Measurements from ENCODE around the gene DDX28. TPM values are rescaled to one million over a fixed set of nuclear protein-coding genes. Genes with fewer than 3 reads are reported as not detected.
"Not testable (repeated sequence)": the region's sequence is repeated elsewhere in the genome, so short reads cannot be mapped to it uniquely, and the experiment has no call there.

DDX28 gene
- polyA plus RNA-seq, 6 donors from 2014 or later = 39.8 to 71.5 (median 48.8) TPM

- Mint-ChIP-seq H3K27ac (peak overlapping the region in 1 of 6 donors; percentile 59), H3K4me3 (no peak overlapping the region), H3K9me3 (peaks cover 0 to 1% (median 0%) of the 10 kb centered on the region in 7 donors), H3K27me3 (no peaks in the 10 kb centered on the region), H3K4me1 (peaks cover 10 to 27% (median 18%) of the 10 kb centered on the region in 3 donors), H3K36me3 (peaks cover 7% of the 10 kb centered on the region in 2 donors)
- ATAC-seq (ENCODE audit: low read depth in 2 of 2) (no peak), DNase-seq (no peak)
Measured at GRCh38 chr16:68028996-68029395, 6.0 kb upstream of the DDX28 start.

- Mint-ChIP-seq H3K27ac (peak overlapping the region in 5 of 6 donors; percentile 7 to 99 (median 94)), H3K9me3 (no peaks in the 10 kb centered on the region), H3K36me3 (peaks cover under 1 to 3% of the 10 kb centered on the region in 2 donors), H3K27me3 (no peaks in the 10 kb centered on the region), H3K4me3 (peak overlapping the region; percentile 88 to 100 (median 98)), H3K4me1 (peaks cover 11 to 36% (median 23%) of the 10 kb centered on the region in 3 donors)
- ATAC-seq (ENCODE audit: low read depth in 2 of 2) (no peak), DNase-seq (no peak)
Measured at GRCh38 chr16:68022278-68022727, 729 bp downstream of the DDX28 start.

GRCh38 chr16:68021490-68021889 is 1.5 kb downstream of the DDX28 start:
- no peaks in the 10 kb centered on the region for H3K9me3 Mint-ChIP-seq
- H3K4me1 Mint-ChIP-seq = peaks cover 11 to 35% (median 23%) of the 10 kb centered on the region in 3 donors
- ATAC-seq (ENCODE audit: low read depth in 2 of 2) (no peak), DNase-seq (no peak)
- peaks cover 0 to 3% of the 10 kb centered on the region in 2 donors for H3K36me3 Mint-ChIP-seq
- H3K4me3 Mint-ChIP-seq = peak overlapping the region; percentile 74 to 100 (median 98)
- H3K27ac Mint-ChIP-seq = peak overlapping the region in 1 of 6 donors; percentile 91
- H3K27me3 Mint-ChIP-seq = no peaks in the 10 kb centered on the region

- Mint-ChIP-seq H3K4me1 (peaks cover 11 to 28% (median 27%) of the 10 kb centered on the region in 3 donors), H3K27me3 (no peaks in the 10 kb centered on the region), H3K36me3 (peaks cover 0 to 3% of the 10 kb centered on the region in 2 donors), H3K9me3 (no peaks in the 10 kb centered on the region), H3K27ac (peak overlapping the region in 1 of 6 donors; percentile 88), H3K4me3 (peak overlapping the region in 1 of 8 donors; percentile 76)
- DNase-seq = no peak
- no peak for ATAC-seq (ENCODE audit: low read depth in 2 of 2)
Measured at GRCh38 chr16:68019167-68019680, 3.8 kb downstream of the DDX28 start.

- ATAC-seq (ENCODE audit: low read depth in 2 of 2) (no peak), DNase-seq (no peak)
- Mint-ChIP-seq H3K36me3 (no peaks in the 10 kb centered on the region), H3K4me1 (peaks cover 9 to 17% (median 12%) of the 10 kb centered on the region in 3 donors), H3K9me3 (no peaks in the 10 kb centered on the region), H3K27me3 (no peaks in the 10 kb centered on the region), H3K4me3 (no peak within 1 kb of the TSS), H3K27ac (peak within 1 kb of the TSS in 2 of 6 donors; percentile 39 to 60)
Measured at GRCh38 chr16:68015681-68016080, 7.4 kb downstream of the DDX28 start, which contains the start of gene DPEP2NB. DPEP2NB (minus strand) TSS chr16:68015911; CDS start chr16:68015770, 141 bp downstream.

- Mint-ChIP-seq H3K9me3 (no peaks in the 10 kb centered on the region), H3K36me3 (no peaks in the 10 kb centered on the region), H3K4me1 (peaks cover 13 to 17% (median 14%) of the 10 kb centered on the region in 3 donors), H3K4me3 (peak overlapping the region in 2 of 8 donors; percentile 12 to 25), H3K27me3 (no peaks in the 10 kb centered on the region), H3K27ac (peak overlapping the region in 1 of 6 donors; percentile 71)
- DNase-seq (no peak), ATAC-seq (ENCODE audit: low read depth in 2 of 2) (peak in 1 of 2 donors; percentile 36)
Measured at GRCh38 chr16:68013440-68013839, 9.6 kb downstream of the DDX28 start.

GRCh38 chr16:68009872-68010271 is 13.2 kb downstream of the DDX28 start:
- DNase-seq; H3K9me3 Mint-ChIP-seq; H3K4me3 Mint-ChIP-seq; H3K27me3 Mint-ChIP-seq; H3K36me3 Mint-ChIP-seq; ATAC-seq (ENCODE audit: low read depth in 2 of 2): not testable (repeated sequence)
- Mint-ChIP-seq H3K4me1 (peaks cover 29 to 35% (median 30%) of the 10 kb centered on the region in 3 donors), H3K27ac (peak overlapping the region in 3 of 6 donors; percentile 46 to 94 (median 79))

- ATAC-seq (ENCODE audit: low read depth in 2 of 2) (no peak), DNase-seq (no peak)
- peaks cover 30 to 39% (median 32%) of the 10 kb centered on the region in 3 donors for H3K4me1 Mint-ChIP-seq
- H3K36me3 Mint-ChIP-seq = no peaks in the 10 kb centered on the region
- peak overlapping the region in 4 of 6 donors; percentile 44 to 94 (median 72) for H3K27ac Mint-ChIP-seq
- H3K27me3 Mint-ChIP-seq = no peaks in the 10 kb centered on the region
- H3K9me3 Mint-ChIP-seq = no peaks in the 10 kb centered on the region
- no peak overlapping the region for H3K4me3 Mint-ChIP-seq
Measured at GRCh38 chr16:68009157-68009735, 13.8 kb downstream of the DDX28 start.

GRCh38 chr16:68005786-68006286 is 17.2 kb downstream of the DDX28 start:
- peak; percentile 68 for DNase-seq
- peaks cover 32 to 47% (median 37%) of the 10 kb centered on the region in 3 donors for H3K4me1 Mint-ChIP-seq

GRCh38 chr16:68005211-68005610 is 17.8 kb downstream of the DDX28 start:
- no peak for DNase-seq
- H3K4me1 Mint-ChIP-seq = peaks cover 31 to 53% (median 43%) of the 10 kb centered on the region in 3 donors
- peak overlapping the region in 5 of 8 donors; percentile 54 to 84 (median 76) for H3K4me3 Mint-ChIP-seq
- no peak for ATAC-seq (ENCODE audit: low read depth in 2 of 2)
- peak overlapping the region; percentile 90 to 98 (median 94) for H3K27ac Mint-ChIP-seq
- no peaks in the 10 kb centered on the region for H3K9me3 Mint-ChIP-seq
- no peaks in the 10 kb centered on the region for H3K36me3 Mint-ChIP-seq
- no peaks in the 10 kb centered on the region for H3K27me3 Mint-ChIP-seq

More at GRCh38 chr16:68005786-68006286, 17.2 kb downstream of the DDX28 start:
- peak overlapping the region; percentile 21 to 84 (median 71) for H3K4me3 Mint-ChIP-seq
- peak overlapping the region; percentile 90 to 98 (median 94) for H3K27ac Mint-ChIP-seq
- no peaks in the 10 kb centered on the region for H3K36me3 Mint-ChIP-seq
- no peaks in the 10 kb centered on the region for H3K9me3 Mint-ChIP-seq
- H3K27me3 Mint-ChIP-seq = no peaks in the 10 kb centered on the region
- ATAC-seq (ENCODE audit: low read depth in 2 of 2) = peak; percentile 99

- DNase-seq (no peak), ATAC-seq (ENCODE audit: low read depth in 2 of 2) (no peak)
- peaks cover 0 to 5% (median 0%) of the 10 kb centered on the region in 7 donors for H3K9me3 Mint-ChIP-seq
- H3K36me3 Mint-ChIP-seq = no peaks in the 10 kb centered on the region
- H3K27me3 Mint-ChIP-seq = no peaks in the 10 kb centered on the region
- peak overlapping the region in 3 of 6 donors; percentile 62 to 92 (median 72) for H3K27ac Mint-ChIP-seq
- peaks cover 36 to 69% (median 58%) of the 10 kb centered on the region in 3 donors for H3K4me1 Mint-ChIP-seq
- H3K4me3 Mint-ChIP-seq = peak overlapping the region in 1 of 8 donors; percentile 65
Measured at GRCh38 chr16:68003031-68003430, 20.0 kb downstream of the DDX28 start.

GRCh38 chr16:68000450-68000849 is 22.6 kb downstream of the DDX28 start:
- ATAC-seq (ENCODE audit: low read depth in 2 of 2) = no peak
- DNase-seq = no peak
- Mint-ChIP-seq H3K4me3 (peak overlapping the region; percentile 86 to 98 (median 94)), H3K36me3 (no peaks in the 10 kb centered on the region), H3K4me1 (peaks cover 35 to 75% (median 69%) of the 10 kb centered on the region in 3 donors), H3K9me3 (peaks cover 0 to 5% (median 0%) of the 10 kb centered on the region in 7 donors), H3K27ac (peak overlapping the region; percentile 38 to 97 (median 91)), H3K27me3 (no peaks in the 10 kb centered on the region)

GRCh38 chr16:67999985-68000384 is 23.0 kb downstream of the DDX28 start:
- no peaks in the 10 kb centered on the region for H3K27me3 Mint-ChIP-seq
- DNase-seq (peak; percentile 43), ATAC-seq (ENCODE audit: low read depth in 2 of 2) (peak; percentile 44 to 45)
- H3K9me3 Mint-ChIP-seq = peaks cover 0 to 5% (median 0%) of the 10 kb centered on the region in 7 donors
- H3K27ac Mint-ChIP-seq = peak overlapping the region; percentile 90 to 98 (median 96)
- H3K4me1 Mint-ChIP-seq = peaks cover 38 to 75% (median 69%) of the 10 kb centered on the region in 3 donors
- H3K36me3 Mint-ChIP-seq = no peaks in the 10 kb centered on the region
- H3K4me3 Mint-ChIP-seq = peak overlapping the region; percentile 86 to 98 (median 94)
